ACHN (cell line): ENCODE measurements around the gene MBD5.

Experiments
- DNase-seq: peaks from one replicate; pipeline ENCODE4 v3.0.0-alpha.2; 2015
- in situ Hi-C: cut with HindIII; loops from 2 replicates; pipeline ENCODE4 v1.10.0; 2017; ENCODE audit warnings: low sequenced_read_pairs, low pct_ligation_motif_present, low pct_unique_long_range_greater_than_20kb

MBD5 gene

GRCh38 chr2:148173168-148173567 lies 152.3 kb downstream of the MBD5 start:
- in situ Hi-C loops = no loop called here
- no peak for DNase-seq

GRCh38 chr2:148177559-148177958 lies 156.7 kb downstream of the MBD5 start:
- no peak for DNase-seq
- in situ Hi-C loops = no loop called here

GRCh38 chr2:148179724-148180123 lies 158.8 kb downstream of the MBD5 start:
- DNase-seq = no peak
- in situ Hi-C loops = no loop called here

GRCh38 chr2:148184976-148185375 lies 164.1 kb downstream of the MBD5 start:
- no peak for DNase-seq
- in situ Hi-C loops = no loop called here

- DNase-seq = no peak
- in situ Hi-C loops = no loop called here
Observed at GRCh38 chr2:148194882-148195281, 174.0 kb downstream of the MBD5 start.

GRCh38 chr2:148201075-148202004 lies 180.4 kb downstream of the MBD5 start:
- in situ Hi-C loops = no loop called here
- peak; percentile 63 for DNase-seq

GRCh38 chr2:148202237-148202636 lies 181.3 kb downstream of the MBD5 start:
- in situ Hi-C loops = no loop called here
- DNase-seq = no peak

GRCh38 chr2:148207111-148207510 lies 186.2 kb downstream of the MBD5 start:
- in situ Hi-C loops = no loop called here
- DNase-seq = no peak

- peak; percentile 12 for DNase-seq
- in situ Hi-C loops = no loop called here
Observed at GRCh38 chr2:148209603-148210002, 188.7 kb downstream of the MBD5 start.

GRCh38 chr2:148218326-148219075 lies 197.6 kb downstream of the MBD5 start:
- no peak for DNase-seq
- in situ Hi-C loops = no loop called here

GRCh38 chr2:148221166-148221565 lies 200.3 kb downstream of the MBD5 start:
- in situ Hi-C loops = no loop called here
- no peak for DNase-seq

- in situ Hi-C loops = no loop called here
- DNase-seq = no peak
Observed at GRCh38 chr2:148221926-148222325, 201.0 kb downstream of the MBD5 start.

GRCh38 chr2:148231858-148232257 lies 211.0 kb downstream of the MBD5 start:
- in situ Hi-C loops = no loop called here
- no peak for DNase-seq

- in situ Hi-C loops = no loop called here
- DNase-seq = no peak
Observed at GRCh38 chr2:148234143-148234542, 213.3 kb downstream of the MBD5 start.

GRCh38 chr2:148237911-148238310 lies 217.0 kb downstream of the MBD5 start:
- in situ Hi-C loops = no loop called here
- DNase-seq = no peak

- in situ Hi-C loops = no loop called here
- DNase-seq = no peak
Observed at GRCh38 chr2:148238561-148238960, 217.7 kb downstream of the MBD5 start.

GRCh38 chr2:148240838-148241237 lies 219.9 kb downstream of the MBD5 start:
- DNase-seq = no peak
- in situ Hi-C loops = no loop called here

GRCh38 chr2:148244593-148245292 lies 223.9 kb downstream of the MBD5 start:
- in situ Hi-C loops = no loop called here
- peak; percentile 65 for DNase-seq

GRCh38 chr2:148251993-148252392 lies 231.1 kb downstream of the MBD5 start:
- in situ Hi-C loops = no loop called here
- no peak for DNase-seq
